NCI-H2196 treated with DMSO at 0.1 percent for 48 hours (cell line): ENCODE data around the gene ITIH6.
"Not testable (repeated sequence)": the region's sequence is repeated elsewhere in the genome, so short reads cannot be mapped to it uniquely, and the experiment has no call there.

ENCODE experiments used
- DNase-seq: peaks from one replicate; lab custom pipeline; 2025; ENCODE audit not compliant: unreplicated experiment; lab: John Stamatoyannopoulos, UW

The ITIH6 gene

DNA sequence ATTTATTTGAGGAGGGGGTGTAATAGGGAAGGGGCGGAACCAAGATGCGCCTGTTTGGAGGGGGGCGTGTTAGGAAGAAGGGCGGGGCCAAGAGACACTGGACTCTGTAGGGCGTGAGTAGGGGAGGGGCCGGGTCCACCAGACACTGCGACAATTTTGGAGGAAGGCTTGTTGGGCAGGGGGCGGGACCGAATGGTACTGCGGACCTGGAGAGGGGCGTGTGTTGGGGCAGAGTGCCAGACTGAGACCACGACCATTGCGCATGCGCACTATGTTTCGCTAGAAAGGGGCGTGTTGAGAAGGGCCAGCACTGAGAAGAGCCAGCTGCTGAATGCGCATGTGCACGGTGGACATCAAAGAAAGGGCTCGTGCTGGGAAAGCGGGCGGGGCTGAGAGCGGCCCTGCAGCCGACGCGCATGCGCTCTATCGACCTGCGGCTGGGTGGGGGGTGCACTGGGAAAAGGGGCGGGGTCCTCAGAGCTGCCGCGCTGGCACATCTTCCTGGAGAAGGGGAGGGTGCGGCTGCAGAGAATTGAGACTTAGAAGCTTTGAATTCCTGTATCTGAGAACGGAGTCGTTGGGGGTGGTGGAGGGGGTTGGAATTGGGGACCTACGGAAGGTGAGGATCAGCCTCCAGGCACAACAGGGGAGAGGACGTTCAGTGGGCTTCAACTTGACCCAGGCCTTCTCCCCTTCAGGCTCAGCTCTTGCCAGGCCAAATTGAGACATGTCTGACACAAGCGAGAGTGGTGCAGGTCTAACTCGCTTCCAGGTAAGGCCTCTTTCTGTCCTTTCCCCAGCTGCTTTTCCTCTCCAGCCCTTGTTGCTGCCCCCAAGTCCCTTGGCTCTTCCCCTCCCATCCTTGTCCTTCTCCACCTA, 10.8 kb upstream of the ITIH6 start:
- peak; percentile 87 for DNase-seq

DNA sequence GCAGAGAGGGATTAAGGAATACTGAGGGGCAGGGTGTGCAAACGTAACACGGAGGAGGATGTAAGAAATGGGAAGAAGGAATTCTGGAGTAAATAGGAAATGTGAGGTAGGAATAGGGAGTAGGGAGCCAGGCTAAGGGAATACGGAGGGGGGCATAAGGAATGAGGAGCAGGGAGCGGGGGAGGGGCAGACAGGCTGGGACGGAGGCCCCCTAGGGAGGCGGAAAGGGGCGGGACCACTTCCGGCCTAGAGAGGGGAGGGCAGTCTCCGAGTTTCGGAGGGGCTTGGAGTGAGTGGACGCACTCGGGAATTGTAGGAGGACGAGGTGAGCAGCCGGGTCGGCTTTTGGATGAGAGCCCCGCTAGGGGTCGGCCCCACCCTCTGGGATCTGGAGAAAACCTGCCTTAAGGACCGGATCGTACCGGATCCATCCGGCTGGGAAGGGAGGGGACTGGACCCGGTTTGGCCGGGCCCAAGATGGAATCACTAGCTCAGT, 10.1 kb upstream of the ITIH6 start:
- peak; percentile 45 for DNase-seq

- no peak for DNase-seq
Measured at GRCh38 chrX:54807524-54808108, 9.6 kb upstream of the ITIH6 start, which contains the start of gene MAGED2. Gene MAGED2, plus strand, starts transcription at chrX:54807745. Its CDS starts 1,587 bp downstream, at chrX:54809332.

DNA sequence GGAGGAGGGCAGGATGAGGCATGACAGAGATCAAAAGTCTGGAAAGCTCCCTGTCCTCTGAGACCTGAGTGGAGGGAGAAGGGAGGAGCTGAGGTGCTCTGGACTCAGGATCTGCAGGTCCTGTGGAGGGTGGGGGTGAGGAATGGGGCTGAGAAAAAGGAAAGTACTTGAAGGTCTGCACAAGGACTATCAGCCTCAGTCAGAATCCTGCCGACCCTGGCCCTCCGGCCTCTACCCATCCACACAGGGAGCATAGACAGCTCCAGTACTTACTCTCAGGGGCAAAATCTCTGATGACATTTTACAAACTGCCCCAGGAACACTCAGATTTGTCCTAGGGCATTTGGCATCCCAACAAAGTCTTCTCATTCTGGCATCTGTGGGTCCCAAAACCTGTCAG, 991 bp upstream of the ITIH6 start:
- no peak for DNase-seq

- DNase-seq: no peak
Measured at GRCh38 chrX:54794795-54795194, 3.3 kb downstream of the ITIH6 start.

DNA sequence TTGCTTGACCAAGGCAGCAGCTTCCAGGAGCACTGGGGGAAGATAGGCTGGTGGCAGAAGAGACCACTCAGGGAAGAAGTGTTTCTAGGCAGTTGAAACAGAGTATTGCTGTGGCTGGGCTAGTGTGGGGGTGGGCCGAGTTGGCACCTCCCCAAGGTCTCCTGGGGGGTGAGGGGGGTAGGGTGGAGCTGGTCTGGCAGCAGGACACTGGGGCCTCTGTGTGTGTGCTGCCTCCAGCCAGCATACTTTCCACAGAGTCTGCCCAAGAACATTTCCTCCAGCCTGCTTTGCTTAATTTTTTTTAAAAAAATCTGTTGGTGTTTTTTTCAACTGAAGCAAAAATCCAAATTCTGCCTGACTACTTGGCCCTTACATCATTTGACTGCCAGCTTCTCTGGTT, 4.0 kb downstream of the ITIH6 start:
- no peak for DNase-seq

DNA sequence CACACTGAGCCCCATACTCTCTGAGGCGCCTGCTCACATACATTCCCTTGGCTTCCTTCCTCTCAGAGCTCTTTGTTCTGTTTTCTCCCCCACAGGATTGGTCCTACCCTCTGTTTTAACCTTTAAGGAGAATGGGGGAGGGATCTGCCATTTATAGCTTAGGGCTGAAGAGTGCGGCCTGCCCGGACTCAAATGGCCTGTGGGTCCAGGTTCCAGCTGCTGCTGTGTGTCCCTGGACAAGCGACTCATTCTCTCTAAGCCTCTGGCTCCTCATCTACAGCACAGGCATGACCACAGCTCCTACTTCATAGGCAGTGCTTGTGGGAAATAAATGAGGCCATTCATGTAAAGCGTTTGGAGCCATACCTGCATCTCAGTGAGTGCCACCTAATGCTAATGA, 8.7 kb downstream of the ITIH6 start:
- not testable (repeated sequence) for DNase-seq

- no peak for DNase-seq
Measured at GRCh38 chrX:54788446-54788845, 9.6 kb downstream of the ITIH6 start.

GRCh38 chrX:54786967-54787366, 11.1 kb downstream of the ITIH6 start:
- DNase-seq: no peak

DNA sequence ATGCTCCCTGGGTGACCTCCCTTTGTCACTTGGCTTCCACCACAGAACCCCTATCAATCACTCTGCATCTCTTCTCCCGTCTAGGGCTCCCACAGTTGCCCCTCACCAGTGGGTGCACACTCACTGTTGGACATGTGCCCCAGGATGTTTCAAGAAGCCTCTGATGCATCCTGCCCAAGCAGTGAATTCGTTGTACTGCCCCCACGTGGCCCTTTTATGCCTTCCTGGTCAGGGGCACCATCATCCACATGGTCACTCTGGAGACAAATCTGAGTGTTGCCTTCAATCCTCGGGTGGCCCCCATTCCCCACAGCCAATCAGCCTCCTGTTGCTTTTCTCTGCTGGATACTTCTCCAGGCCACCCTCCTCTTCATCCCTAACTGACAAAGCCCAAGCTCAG, 12.2 kb downstream of the ITIH6 start:
- no peak for DNase-seq

DNA sequence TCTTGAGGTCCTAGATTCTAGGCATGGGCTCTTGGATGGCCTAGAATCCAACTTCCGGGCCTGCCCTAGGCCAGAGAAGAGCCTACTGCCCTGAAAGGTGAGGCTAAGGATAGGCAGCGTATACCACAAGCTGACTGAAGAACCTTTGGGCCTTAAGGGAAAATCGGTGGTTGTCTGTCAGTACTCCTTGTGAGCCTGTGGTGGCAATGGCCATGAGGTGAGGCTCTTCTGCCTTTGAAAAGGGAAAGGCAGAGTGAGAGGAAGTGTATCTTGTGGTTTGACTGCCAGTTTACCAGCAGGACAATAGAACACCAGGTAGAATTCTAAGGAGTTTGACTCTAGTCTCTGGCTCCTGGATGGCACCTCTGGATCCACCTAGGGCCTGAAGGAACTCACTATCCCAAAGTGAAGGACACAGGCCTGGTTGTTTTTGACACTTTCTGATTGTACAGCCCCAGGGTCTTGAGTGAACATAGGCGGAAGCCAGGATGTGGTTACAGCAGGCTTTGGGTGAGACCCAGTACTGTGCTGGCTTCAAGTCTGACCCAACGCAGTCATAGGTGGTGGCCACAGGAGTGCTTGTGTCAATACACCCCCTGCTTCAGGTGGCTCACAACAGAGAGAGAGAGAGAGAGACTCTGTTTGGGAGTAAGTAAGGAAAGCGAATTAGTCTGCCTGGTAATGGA, 20.9 kb downstream of the ITIH6 start:
- no peak for DNase-seq

- DNase-seq: no peak
Measured at GRCh38 chrX:54776061-54776460, 22.0 kb downstream of the ITIH6 start.

GRCh38 chrX:54774391-54775094, 23.5 kb downstream of the ITIH6 start:
- DNase-seq: peak; percentile 0

- no peak for DNase-seq
Measured at GRCh38 chrX:54758114-54759055, 39.7 kb downstream of the ITIH6 start.

DNA sequence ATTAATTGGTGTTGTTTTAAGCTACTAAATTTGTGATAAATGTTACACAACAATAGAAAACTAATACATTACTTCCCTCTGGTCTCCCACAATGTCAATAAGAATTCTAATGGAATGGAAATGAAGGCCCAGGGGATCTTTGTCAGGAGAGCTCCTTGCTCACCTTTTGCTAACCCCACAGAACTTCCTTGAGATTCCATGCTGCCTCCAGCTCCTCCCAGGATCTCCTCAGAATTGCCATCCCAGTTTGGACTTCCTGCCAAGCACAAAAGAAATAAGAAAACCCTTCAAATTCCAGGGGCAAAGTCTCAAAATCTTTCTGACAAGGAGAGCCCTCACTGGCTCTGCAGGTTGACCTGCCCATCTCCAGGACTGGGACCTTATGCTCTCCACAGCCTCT, 43.2 kb downstream of the ITIH6 start:
- no peak for DNase-seq

- DNase-seq: no peak
Measured at GRCh38 chrX:54748626-54749025, 49.4 kb downstream of the ITIH6 start.

- no peak for DNase-seq
Measured at GRCh38 chrX:54747733-54748393, 50.2 kb downstream of the ITIH6 start.

- no peak for DNase-seq
Measured at GRCh38 chrX:54746928-54747327, 51.1 kb downstream of the ITIH6 start.

GRCh38 chrX:54745676-54746075, 52.4 kb downstream of the ITIH6 start:
- DNase-seq: no peak
